HG02870 (cell line): ENCODE data around the gene ROBO3.

Experiments used
- ATAC-seq: cut with Tn5 transposase; IDR thresholded peaks from one replicate; pipeline ENCODE4 v1.9.1; 2021; ENCODE audit warnings: mild to moderate bottlenecking, moderate library complexity; ENCODE audit not compliant: unreplicated experiment

ROBO3 gene

GRCh38 chr11:124891373-124891861 is 26.2 kb downstream of the ROBO3 start:
- no peak for ATAC-seq

- no peak for ATAC-seq
These were observed 26.9 kb downstream of the ROBO3 start for GRCh38 chr11:124892146-124892545.

GRCh38 chr11:124892750-124893454 is 27.7 kb downstream of the ROBO3 start:
- no peak for ATAC-seq

GRCh38 chr11:124893781-124894401 is 28.7 kb downstream of the ROBO3 start:
- ATAC-seq, result no peak

- ATAC-seq, result no peak
These were observed 29.6 kb downstream of the ROBO3 start for GRCh38 chr11:124894606-124895430.

- no peak for ATAC-seq
These were observed 30.3 kb downstream of the ROBO3 start for GRCh38 chr11:124895471-124895971.

- no peak for ATAC-seq
These were observed 31.0 kb downstream of the ROBO3 start for GRCh38 chr11:124896071-124896750.

- no peak for ATAC-seq
These were observed 31.7 kb downstream of the ROBO3 start for GRCh38 chr11:124896821-124897391.

GRCh38 chr11:124897674-124898262 is 32.5 kb downstream of the ROBO3 start, which contains the start of gene ROBO4:
ROBO4 (minus strand) TSS chr11:124897865; CDS start chr11:124897795, 70 bp downstream.
- no peak for ATAC-seq

GRCh38 chr11:124898263-124898680 is 33.0 kb downstream of the ROBO3 start:
- ATAC-seq, result no peak

- ATAC-seq, result no peak
These were observed 33.5 kb downstream of the ROBO3 start for GRCh38 chr11:124898711-124899110.

- ATAC-seq, result no peak
These were observed 34.3 kb downstream of the ROBO3 start for GRCh38 chr11:124899383-124900145.

- no peak for ATAC-seq
These were observed 35.2 kb downstream of the ROBO3 start for GRCh38 chr11:124900464-124900863.

GRCh38 chr11:124902616-124903015 is 37.4 kb downstream of the ROBO3 start:
- no peak for ATAC-seq

GRCh38 chr11:124915541-124916369 is 50.5 kb downstream of the ROBO3 start:
- no peak for ATAC-seq

- no peak for ATAC-seq
These were observed 51.1 kb downstream of the ROBO3 start for GRCh38 chr11:124916370-124916710.

- no peak for ATAC-seq
These were observed 51.9 kb downstream of the ROBO3 start for GRCh38 chr11:124917115-124917637.

- no peak for ATAC-seq
These were observed 53.7 kb downstream of the ROBO3 start, which contains the start of gene HEPN1 for GRCh38 chr11:124918950-124919349. HEPN1 (plus strand) TSS chr11:124919250.
